T-helper 2 cell treated with Interferon-gamma antibody and Interleukin-4, amounts not matched to agents 5 μg/mL and 100 μg/mL, for 36 hours (primary cell): ENCODE results near the gene FIP1L1.
"Not testable (repeated sequence)": the region's sequence is repeated elsewhere in the genome, so short reads cannot be mapped to it uniquely, and the experiment has no call there.

Experiments used
- DNase-seq: peaks from one replicate; pipeline ENCODE4 v3.0.0; 2021; ENCODE audit warnings: low spot score
- H3K27ac Mint-ChIP-seq: one replicate; pipeline ENCODE4 v1.8.0; 2021; ENCODE audit warnings: mild to moderate bottlenecking, mixed read lengths
- H3K27me3 Mint-ChIP-seq: one replicate; pipeline ENCODE4 v1.8.0; 2021; ENCODE audit warnings: low read depth, mixed read lengths
- H3K36me3 Mint-ChIP-seq: one replicate; pipeline ENCODE4 v1.8.0; 2021; ENCODE audit warnings: low read depth, mixed read lengths
- H3K4me1 Mint-ChIP-seq: one replicate; pipeline ENCODE4 v1.8.0; 2021; ENCODE audit warnings: low read depth, mixed read lengths
- H3K4me3 Mint-ChIP-seq: one replicate; pipeline ENCODE4 v1.8.0; 2022; ENCODE audit warnings: mild to moderate bottlenecking, moderate library complexity, mixed read lengths
- H3K9me3 Mint-ChIP-seq: one replicate; pipeline ENCODE4 v1.8.0; 2021; ENCODE audit warnings: mixed read lengths

FIP1L1 gene

GRCh38 chr4:53465891-53466290, 88.5 kb downstream of the FIP1L1 start:
- peaks cover 15% of the 10 kb centered on the region for H3K36me3 Mint-ChIP-seq
- H3K27ac Mint-ChIP-seq, result no peak overlapping the region
- no peaks in the 10 kb centered on the region for H3K27me3 Mint-ChIP-seq
- no peak overlapping the region for H3K4me3 Mint-ChIP-seq
- peaks cover 5% of the 10 kb centered on the region for H3K9me3 Mint-ChIP-seq
- no peaks in the 10 kb centered on the region for H3K4me1 Mint-ChIP-seq
- no peak for DNase-seq

GRCh38 chr4:53466576-53466975, 89.1 kb downstream of the FIP1L1 start:
- not testable (repeated sequence) for H3K27me3 Mint-ChIP-seq, H3K4me1 Mint-ChIP-seq, DNase-seq, H3K9me3 Mint-ChIP-seq, H3K27ac Mint-ChIP-seq, H3K4me3 Mint-ChIP-seq
- H3K36me3 Mint-ChIP-seq, result peaks cover 13% of the 10 kb centered on the region

GRCh38 chr4:53476232-53477037, 99.0 kb downstream of the FIP1L1 start:
- Mint-ChIP-seq H3K36me3 (no peaks in the 10 kb centered on the region), H3K27ac (no peak overlapping the region), H3K4me1 (no peaks in the 10 kb centered on the region), H3K27me3 (peaks cover 2% of the 10 kb centered on the region), H3K9me3 (no peaks in the 10 kb centered on the region), H3K4me3 (no peak overlapping the region)
- DNase-seq, result no peak

GRCh38 chr4:53477038-53477565, 99.7 kb downstream of the FIP1L1 start:
- Mint-ChIP-seq H3K27ac (no peak overlapping the region), H3K9me3 (no peaks in the 10 kb centered on the region), H3K36me3 (no peaks in the 10 kb centered on the region), H3K4me1 (no peaks in the 10 kb centered on the region), H3K4me3 (no peak overlapping the region), H3K27me3 (peaks cover 2% of the 10 kb centered on the region)
- DNase-seq, result no peak

GRCh38 chr4:53477636-53478035, 100.2 kb downstream of the FIP1L1 start:
- DNase-seq, result no peak
- no peaks in the 10 kb centered on the region for H3K36me3 Mint-ChIP-seq
- H3K4me1 Mint-ChIP-seq, result no peaks in the 10 kb centered on the region
- no peak overlapping the region for H3K27ac Mint-ChIP-seq
- no peak overlapping the region for H3K4me3 Mint-ChIP-seq
- H3K9me3 Mint-ChIP-seq, result no peaks in the 10 kb centered on the region
- H3K27me3 Mint-ChIP-seq, result peaks cover 2% of the 10 kb centered on the region

GRCh38 chr4:53478671-53479456, 101.4 kb downstream of the FIP1L1 start:
- Mint-ChIP-seq H3K36me3 (no peaks in the 10 kb centered on the region), H3K9me3 (no peaks in the 10 kb centered on the region), H3K27ac (no peak overlapping the region), H3K4me1 (no peaks in the 10 kb centered on the region), H3K27me3 (peaks cover 7% of the 10 kb centered on the region), H3K4me3 (no peak overlapping the region)
- no peak for DNase-seq

GRCh38 chr4:53479736-53480525, 102.5 kb downstream of the FIP1L1 start:
- no peaks in the 10 kb centered on the region for H3K9me3 Mint-ChIP-seq
- H3K27ac Mint-ChIP-seq, result no peak overlapping the region
- H3K36me3 Mint-ChIP-seq, result no peaks in the 10 kb centered on the region
- DNase-seq, result no peak
- no peaks in the 10 kb centered on the region for H3K4me1 Mint-ChIP-seq
- peaks cover 7% of the 10 kb centered on the region for H3K27me3 Mint-ChIP-seq
- H3K4me3 Mint-ChIP-seq, result no peak overlapping the region

GRCh38 chr4:53480909-53481308, 103.5 kb downstream of the FIP1L1 start:
- no peaks in the 10 kb centered on the region for H3K36me3 Mint-ChIP-seq
- H3K27ac Mint-ChIP-seq, result no peak overlapping the region
- DNase-seq, result no peak
- no peaks in the 10 kb centered on the region for H3K4me1 Mint-ChIP-seq
- H3K9me3 Mint-ChIP-seq, result no peaks in the 10 kb centered on the region
- H3K4me3 Mint-ChIP-seq, result no peak overlapping the region
- peaks cover 7% of the 10 kb centered on the region for H3K27me3 Mint-ChIP-seq

GRCh38 chr4:53481586-53481985, 104.1 kb downstream of the FIP1L1 start:
- H3K27me3 Mint-ChIP-seq, result peaks cover 10% of the 10 kb centered on the region
- H3K4me1 Mint-ChIP-seq, result no peaks in the 10 kb centered on the region
- H3K36me3 Mint-ChIP-seq, result no peaks in the 10 kb centered on the region
- H3K9me3 Mint-ChIP-seq, result no peaks in the 10 kb centered on the region
- DNase-seq, result no peak
- no peak overlapping the region for H3K4me3 Mint-ChIP-seq
- H3K27ac Mint-ChIP-seq, result no peak overlapping the region

- no peaks in the 10 kb centered on the region for H3K9me3 Mint-ChIP-seq
- no peaks in the 10 kb centered on the region for H3K36me3 Mint-ChIP-seq
- H3K27me3 Mint-ChIP-seq, result peaks cover 19% of the 10 kb centered on the region
- H3K27ac Mint-ChIP-seq, result no peak overlapping the region
- no peak for DNase-seq
- no peak overlapping the region for H3K4me3 Mint-ChIP-seq
- H3K4me1 Mint-ChIP-seq, result no peaks in the 10 kb centered on the region
Measured at GRCh38 chr4:53483250-53483649, 105.8 kb downstream of the FIP1L1 start.

GRCh38 chr4:53484911-53485657, 107.6 kb downstream of the FIP1L1 start:
- Mint-ChIP-seq H3K27ac (no peak overlapping the region), H3K4me3 (no peak overlapping the region), H3K4me1 (no peaks in the 10 kb centered on the region), H3K36me3 (no peaks in the 10 kb centered on the region), H3K27me3 (peaks cover 25% of the 10 kb centered on the region), H3K9me3 (no peaks in the 10 kb centered on the region)
- DNase-seq, result no peak

- Mint-ChIP-seq H3K4me3 (no peak overlapping the region), H3K27ac (no peak overlapping the region), H3K9me3 (no peaks in the 10 kb centered on the region), H3K4me1 (no peaks in the 10 kb centered on the region), H3K36me3 (no peaks in the 10 kb centered on the region), H3K27me3 (peaks cover 25% of the 10 kb centered on the region)
- no peak for DNase-seq
Measured at GRCh38 chr4:53485658-53486040, 108.2 kb downstream of the FIP1L1 start.

- no peak overlapping the region for H3K4me3 Mint-ChIP-seq
- H3K27me3 Mint-ChIP-seq, result peaks cover 23% of the 10 kb centered on the region
- H3K9me3 Mint-ChIP-seq, result no peaks in the 10 kb centered on the region
- no peak for DNase-seq
- no peak overlapping the region for H3K27ac Mint-ChIP-seq
- H3K4me1 Mint-ChIP-seq, result no peaks in the 10 kb centered on the region
- no peaks in the 10 kb centered on the region for H3K36me3 Mint-ChIP-seq
Measured at GRCh38 chr4:53487766-53488165, 110.3 kb downstream of the FIP1L1 start.
